Measurements from ENCODE around the gene HCFC1. TPM values are rescaled to one million over a fixed set of nuclear protein-coding genes. Genes with fewer than 3 reads are reported as not detected.

The HCFC1 gene
- total RNA-seq, 2 donors from 2014 or later = 36.6 to 80.5 TPM

GRCh38 chrX:153933748-153934147 lies 37.9 kb downstream of the HCFC1 start:
- peak overlapping the region; percentile 77 for H3K4me3 ChIP-seq
- no peak for TF ChIP-seq CTCF (IDR thresholded peaks at IDR 0.05)
- peak overlapping the region; percentile 72 to 80 for H3K9ac ChIP-seq (ENCODE audit: low read depth in 2 of 2, low read length in 2 of 2)
- no peaks in the 10 kb centered on the region for H3K9me3 ChIP-seq
- DNase-seq = no peak
- no peaks in the 10 kb centered on the region for H3K4me1 ChIP-seq
- intact Hi-C loops (cut with DNase I) = no loop called here
- no peaks in the 10 kb centered on the region for H3K36me3 ChIP-seq
- H3K27ac ChIP-seq = no peak overlapping the region
- no peaks in the 10 kb centered on the region for H3K27me3 ChIP-seq

- no peaks in the 10 kb centered on the region for H3K4me1 ChIP-seq
- TF ChIP-seq CTCF (IDR thresholded peaks at IDR 0.05) = no peak
- no peaks in the 10 kb centered on the region for H3K27me3 ChIP-seq
- no peaks in the 10 kb centered on the region for H3K36me3 ChIP-seq
- no peak overlapping the region for H3K27ac ChIP-seq
- intact Hi-C loops (cut with DNase I) = no loop called here
- H3K9me3 ChIP-seq = no peaks in the 10 kb centered on the region
- no peak overlapping the region for H3K9ac ChIP-seq (ENCODE audit: low read depth in 2 of 2, low read length in 2 of 2)
- no peak for DNase-seq
- no peak overlapping the region for H3K4me3 ChIP-seq
Observed at GRCh38 chrX:153932220-153932915, 39.2 kb downstream of the HCFC1 start.

DNA sequence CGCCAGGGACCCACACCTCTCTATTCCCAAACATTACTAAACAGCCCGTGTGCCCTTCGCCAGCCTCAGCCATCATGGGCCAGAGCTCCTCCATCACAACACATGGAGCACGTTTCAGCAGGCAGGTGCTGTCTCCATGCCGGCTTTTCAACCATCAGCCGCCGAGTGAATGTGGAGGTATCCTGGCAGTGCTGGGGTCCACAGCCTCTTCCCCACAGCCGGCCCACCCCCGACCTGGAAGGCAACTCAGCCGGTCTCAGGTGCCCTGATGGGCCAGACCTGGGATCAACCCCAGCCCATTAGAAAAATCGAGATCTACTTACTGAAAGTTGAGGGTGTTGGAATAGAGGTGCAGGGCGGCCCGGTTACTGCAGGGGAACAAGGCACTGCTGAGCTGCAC lies 39.9 kb downstream of the HCFC1 start:
- no peaks in the 10 kb centered on the region for H3K36me3 ChIP-seq
- H3K4me3 ChIP-seq = no peak overlapping the region
- no peaks in the 10 kb centered on the region for H3K9me3 ChIP-seq
- no peak for TF ChIP-seq CTCF (IDR thresholded peaks at IDR 0.05)
- no peak overlapping the region for H3K9ac ChIP-seq (ENCODE audit: low read depth in 2 of 2, low read length in 2 of 2)
- no peaks in the 10 kb centered on the region for H3K4me1 ChIP-seq
- no peaks in the 10 kb centered on the region for H3K27me3 ChIP-seq
- H3K27ac ChIP-seq = no peak overlapping the region
- no peak for DNase-seq
- intact Hi-C loops (cut with DNase I) = no loop called here

DNA sequence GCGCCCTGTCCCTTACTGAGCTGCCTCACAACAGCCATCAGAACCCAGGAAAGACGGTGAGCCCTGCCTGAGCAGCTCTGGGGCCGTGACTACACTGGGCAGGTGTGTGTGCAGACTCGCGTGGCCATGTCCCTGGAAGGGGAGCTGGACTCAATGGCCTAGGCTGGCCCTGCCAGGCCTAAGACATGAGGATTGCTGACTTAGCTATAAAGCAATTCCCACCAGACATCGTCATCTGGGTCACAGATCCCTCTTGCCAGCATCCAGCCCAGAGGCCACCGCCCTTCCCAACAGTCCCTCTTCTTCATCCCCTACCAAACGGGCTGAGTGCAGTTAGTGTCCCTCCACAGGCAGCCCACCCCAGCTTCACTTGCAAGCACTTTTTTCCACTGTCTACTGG lies 40.5 kb downstream of the HCFC1 start:
- intact Hi-C loops (cut with DNase I) = no loop called here
- Histone ChIP-seq H3K36me3 (no peaks in the 10 kb centered on the region), H3K27me3 (no peaks in the 10 kb centered on the region), H3K27ac (no peak overlapping the region), H3K4me3 (no peak overlapping the region), H3K9me3 (no peaks in the 10 kb centered on the region), H3K9ac (ENCODE audit: low read depth in 2 of 2, low read length in 2 of 2) (no peak overlapping the region), H3K4me1 (no peaks in the 10 kb centered on the region)
- TF ChIP-seq CTCF (IDR thresholded peaks at IDR 0.05) = no peak
- DNase-seq = no peak

DNA sequence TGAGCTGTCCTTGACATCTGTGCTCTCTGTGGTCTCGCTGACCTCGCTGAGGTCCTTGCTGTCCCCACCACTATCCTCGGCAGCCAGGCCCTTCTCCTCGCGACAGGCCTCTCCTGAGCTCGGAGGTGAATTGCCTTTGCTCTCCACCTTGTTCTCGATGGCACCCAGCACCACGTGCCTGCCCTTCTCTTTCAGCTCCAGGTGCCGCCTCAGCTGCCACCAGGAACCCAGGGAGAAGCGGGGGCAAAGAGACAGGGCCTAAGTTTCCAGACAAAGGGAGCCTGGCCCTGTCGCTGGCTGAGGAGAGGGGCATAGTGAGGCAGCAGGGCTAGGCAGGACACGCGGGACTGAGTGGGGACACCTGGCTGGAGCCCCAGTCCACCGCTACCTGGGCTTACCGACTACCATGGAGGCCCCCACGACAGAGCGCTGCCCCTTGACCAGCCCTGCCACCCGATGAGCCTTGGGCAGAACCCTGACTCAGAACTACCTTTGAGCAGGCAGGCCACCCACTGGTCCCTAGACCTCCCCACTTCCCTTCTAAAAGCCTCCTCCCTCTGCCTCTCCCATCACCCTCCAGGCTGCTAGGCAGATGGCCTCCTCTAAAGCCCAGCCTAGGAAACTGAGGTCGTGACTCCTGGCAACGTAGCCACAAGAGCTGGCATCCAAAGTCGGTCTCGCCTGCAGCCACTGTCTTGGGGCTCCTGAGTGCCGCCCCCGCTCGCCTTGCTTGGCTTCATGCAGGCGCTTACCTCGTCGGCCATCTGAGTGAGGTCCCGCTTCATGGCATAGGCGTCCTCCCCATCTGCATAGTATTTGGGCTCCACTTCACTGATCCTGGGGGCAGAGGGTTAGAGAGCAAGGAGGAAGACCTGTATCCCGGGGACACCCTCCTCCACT lies 41.4 kb downstream of the HCFC1 start:
- H3K4me1 ChIP-seq = no peaks in the 10 kb centered on the region
- no peaks in the 10 kb centered on the region for H3K9me3 ChIP-seq
- no peak overlapping the region for H3K9ac ChIP-seq (ENCODE audit: low read depth in 2 of 2, low read length in 2 of 2)
- H3K27me3 ChIP-seq = no peaks in the 10 kb centered on the region
- TF ChIP-seq CTCF (IDR thresholded peaks at IDR 0.05) = no peak
- no peak overlapping the region for H3K4me3 ChIP-seq
- intact Hi-C loops (cut with DNase I) = no loop called here
- H3K36me3 ChIP-seq = no peaks in the 10 kb centered on the region
- DNase-seq = no peak
- no peak overlapping the region for H3K27ac ChIP-seq
